KOPT-K1 (cell line): ENCODE measurements around the gene APLP2.

Experiments used
- H3K27ac ChIP-seq: fragments of 200-600 bp; sonication (generic); 2 replicates; pipeline ENCODE4 v1.5.1; 2016; ENCODE audit warnings: antibody characterized with exemption, mild to moderate bottlenecking, low read depth, low read length; ENCODE audit not compliant: poor library complexity, severe bottlenecking
- H3K36me3 ChIP-seq: fragments of 200-600 bp; sonication (generic); 2 replicates; pipeline ENCODE4 v1.5.1; 2017; ENCODE audit warnings: antibody characterized with exemption, mild to moderate bottlenecking, low read length, moderate library complexity; ENCODE audit not compliant: insufficient read depth
- H3K9me3 ChIP-seq: fragments of 200-600 bp; sonication (generic); 2 replicates; pipeline ENCODE4 v1.5.1; 2017; ENCODE audit warnings: antibody characterized with exemption, low read length, mild to moderate bottlenecking; ENCODE audit not compliant: insufficient read depth, poor library complexity, severe bottlenecking

Gene APLP2

GRCh38 chr11:130129922-130130321 lies 60.2 kb downstream of the APLP2 start:
- H3K36me3 ChIP-seq, result peaks cover 77% of the 10 kb centered on the region
- H3K27ac ChIP-seq, result no peak overlapping the region
- no peaks in the 10 kb centered on the region for H3K9me3 ChIP-seq

- Histone ChIP-seq H3K36me3 (peaks cover 83% of the 10 kb centered on the region), H3K9me3 (no peaks in the 10 kb centered on the region), H3K27ac (no peak overlapping the region)
Measured at GRCh38 chr11:130131961-130132850, 62.5 kb downstream of the APLP2 start.

GRCh38 chr11:130133716-130134115 lies 64.0 kb downstream of the APLP2 start:
- Histone ChIP-seq H3K36me3 (peaks cover 77% of the 10 kb centered on the region), H3K9me3 (no peaks in the 10 kb centered on the region), H3K27ac (no peak overlapping the region)

- H3K36me3 ChIP-seq, result peaks cover 60% of the 10 kb centered on the region
- H3K9me3 ChIP-seq, result no peaks in the 10 kb centered on the region
- H3K27ac ChIP-seq, result no peak overlapping the region
Measured at GRCh38 chr11:130136107-130136506, 66.4 kb downstream of the APLP2 start.

- Histone ChIP-seq H3K9me3 (no peaks in the 10 kb centered on the region), H3K36me3 (peaks cover 67% of the 10 kb centered on the region), H3K27ac (no peak overlapping the region)
Measured at GRCh38 chr11:130137999-130138398, 68.3 kb downstream of the APLP2 start.

GRCh38 chr11:130139401-130139800 lies 69.7 kb downstream of the APLP2 start:
- Histone ChIP-seq H3K36me3 (peaks cover 65% of the 10 kb centered on the region), H3K27ac (no peak overlapping the region)

GRCh38 chr11:130141561-130142341 lies 72.1 kb downstream of the APLP2 start:
- Histone ChIP-seq H3K36me3 (peaks cover 57% of the 10 kb centered on the region), H3K9me3 (no peaks in the 10 kb centered on the region), H3K27ac (no peak overlapping the region)

More at GRCh38 chr11:130139401-130139800, 69.7 kb downstream of the APLP2 start:
- H3K9me3 ChIP-seq, result no peaks in the 10 kb centered on the region

- no peak overlapping the region for H3K27ac ChIP-seq
Measured at GRCh38 chr11:130144141-130144540, 74.4 kb downstream of the APLP2 start.

GRCh38 chr11:130144861-130145281 lies 75.2 kb downstream of the APLP2 start:
- no peak overlapping the region for H3K27ac ChIP-seq
- peaks cover 46% of the 10 kb centered on the region for H3K36me3 ChIP-seq
- no peaks in the 10 kb centered on the region for H3K9me3 ChIP-seq

More at GRCh38 chr11:130144141-130144540, 74.4 kb downstream of the APLP2 start:
- H3K36me3 ChIP-seq, result peaks cover 46% of the 10 kb centered on the region
- no peaks in the 10 kb centered on the region for H3K9me3 ChIP-seq

GRCh38 chr11:130145311-130145812 lies 75.7 kb downstream of the APLP2 start:
- no peak overlapping the region for H3K27ac ChIP-seq
- H3K9me3 ChIP-seq, result no peaks in the 10 kb centered on the region
- H3K36me3 ChIP-seq, result peaks cover 43% of the 10 kb centered on the region

- Histone ChIP-seq H3K27ac (no peak overlapping the region), H3K9me3 (no peaks in the 10 kb centered on the region), H3K36me3 (peaks cover 39% of the 10 kb centered on the region)
Measured at GRCh38 chr11:130145975-130146776, 76.5 kb downstream of the APLP2 start.

GRCh38 chr11:130146796-130147195 lies 77.1 kb downstream of the APLP2 start:
- Histone ChIP-seq H3K9me3 (no peaks in the 10 kb centered on the region), H3K27ac (no peak overlapping the region), H3K36me3 (peaks cover 33% of the 10 kb centered on the region)

GRCh38 chr11:130148796-130149326 lies 79.2 kb downstream of the APLP2 start:
- H3K36me3 ChIP-seq, result peaks cover 17% of the 10 kb centered on the region
- H3K27ac ChIP-seq, result no peak overlapping the region
- H3K9me3 ChIP-seq, result no peaks in the 10 kb centered on the region

GRCh38 chr11:130150790-130151189 lies 81.1 kb downstream of the APLP2 start:
- H3K27ac ChIP-seq, result no peak overlapping the region
- H3K36me3 ChIP-seq, result no peaks in the 10 kb centered on the region
- H3K9me3 ChIP-seq, result no peaks in the 10 kb centered on the region
